C4-2B (cell line): Measurements from ENCODE around the gene ALKBH8.

Source experiments
- CTCF ChIP-seq: fragments of 450-650 bp; conservative IDR thresholded peaks from 2 replicates; pipeline ENCODE4 v1.5.1; 2017; ENCODE audit warnings: mild to moderate bottlenecking
- ZFX ChIP-seq: fragments of 450-650 bp; IDR thresholded peaks from 2 replicates; pipeline ENCODE4 v1.6.1; 2017

GRCh38 chr11:107501713-107502112, 63.8 kb downstream of the ALKBH8 start:
- TF ChIP-seq CTCF (no peak), ZFX (no peak)
